CD4-positive, alpha-beta T cell treated with Interleukin-21 for 1 hour (primary cell): ENCODE data around the gene RASAL2.
"Not testable (repeated sequence)": the region's sequence is repeated elsewhere in the genome, so short reads cannot be mapped to it uniquely, and the experiment has no call there.

Experiments used
- DNase-seq: peaks from one replicate; pipeline ENCODE4 v3.0.0-alpha.2; 2020

Gene RASAL2

DNA sequence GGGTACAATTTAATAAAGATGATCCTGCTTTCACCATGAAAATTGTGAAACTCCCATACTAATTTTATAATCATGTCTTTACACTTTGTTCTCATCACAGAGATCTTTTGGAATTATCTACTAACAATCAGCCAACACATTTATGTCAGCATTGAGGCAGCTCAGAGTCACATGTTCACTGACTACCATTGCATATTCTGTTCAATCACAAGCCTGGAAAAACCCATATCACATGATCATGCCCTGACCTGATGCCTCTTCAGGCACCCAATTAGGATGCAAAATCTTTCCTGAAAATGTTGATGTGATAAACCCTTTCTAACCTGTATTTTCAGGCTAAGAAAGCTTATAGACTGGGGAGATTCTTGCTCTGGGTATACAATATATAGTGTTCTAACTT lies 21.6 kb upstream of the RASAL2 start:
- no peak for DNase-seq

- DNase-seq: no peak
These were observed 18.6 kb upstream of the RASAL2 start for GRCh38 chr1:178075333-178075732.

GRCh38 chr1:178076607-178077006 lies 17.3 kb upstream of the RASAL2 start:
- DNase-seq: no peak

- no peak for DNase-seq
These were observed 16.0 kb upstream of the RASAL2 start for GRCh38 chr1:178077917-178078316.

DNA sequence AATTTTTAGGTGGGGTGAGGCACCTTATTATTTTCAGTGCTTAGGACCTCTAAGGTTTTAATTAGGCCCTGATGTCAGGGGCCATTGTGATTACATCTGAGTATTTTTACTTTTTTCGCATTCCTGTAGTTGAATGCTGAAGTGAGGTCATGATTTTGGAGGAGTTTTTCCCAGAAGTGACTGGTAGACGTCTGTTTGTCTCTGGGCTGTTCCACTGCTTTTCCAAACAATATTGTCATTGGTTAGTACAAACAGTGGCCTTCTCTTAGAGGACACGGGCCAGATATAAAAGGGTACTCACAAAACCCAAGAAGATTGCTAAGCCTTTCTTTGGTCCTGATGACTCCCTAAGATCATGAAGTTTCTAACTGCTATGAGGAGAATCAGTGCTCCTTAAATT lies 7.6 kb upstream of the RASAL2 start:
- DNase-seq: no peak

DNA sequence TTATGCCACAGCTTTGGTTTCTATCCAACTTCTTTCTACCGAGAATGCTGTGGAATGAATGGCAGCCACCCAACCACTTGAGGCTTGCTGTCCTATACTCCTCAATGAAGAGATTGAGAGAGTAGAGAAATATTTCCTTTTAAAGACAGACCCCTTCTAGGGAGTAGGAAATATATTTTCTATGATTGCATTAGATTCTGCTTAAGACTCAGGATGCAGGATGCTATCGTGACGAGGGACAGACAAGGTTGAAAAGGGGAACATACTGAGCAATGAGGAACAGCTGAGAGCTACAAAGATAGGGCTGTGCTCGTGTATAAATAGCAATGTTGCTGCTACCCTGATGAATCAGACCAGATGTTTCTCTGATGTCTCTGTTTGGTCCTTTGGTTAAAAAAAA lies 7.1 kb upstream of the RASAL2 start:
- no peak for DNase-seq

DNA sequence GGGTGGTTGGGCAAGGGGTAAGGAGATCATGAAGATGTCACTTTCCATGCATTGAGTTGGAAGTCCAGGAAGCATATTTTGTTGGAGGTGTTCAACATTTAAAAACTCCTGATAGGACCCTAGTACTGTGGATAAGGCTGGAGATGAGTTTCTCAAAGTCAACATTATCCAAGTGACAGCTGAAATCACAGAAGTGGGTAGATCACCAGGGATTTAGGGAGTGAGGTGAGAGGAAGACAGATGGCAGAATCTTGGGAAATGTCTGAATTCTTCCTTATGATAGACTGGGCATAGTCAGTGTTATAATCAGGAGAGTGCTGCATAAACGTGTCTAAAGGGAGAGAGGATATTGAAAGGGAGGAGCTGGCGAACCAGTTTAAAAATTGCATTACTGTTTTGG lies 5.3 kb upstream of the RASAL2 start:
- DNase-seq: no peak

- DNase-seq: not testable (repeated sequence)
These were observed 2.5 kb upstream of the RASAL2 start for GRCh38 chr1:178091454-178091853.

DNA sequence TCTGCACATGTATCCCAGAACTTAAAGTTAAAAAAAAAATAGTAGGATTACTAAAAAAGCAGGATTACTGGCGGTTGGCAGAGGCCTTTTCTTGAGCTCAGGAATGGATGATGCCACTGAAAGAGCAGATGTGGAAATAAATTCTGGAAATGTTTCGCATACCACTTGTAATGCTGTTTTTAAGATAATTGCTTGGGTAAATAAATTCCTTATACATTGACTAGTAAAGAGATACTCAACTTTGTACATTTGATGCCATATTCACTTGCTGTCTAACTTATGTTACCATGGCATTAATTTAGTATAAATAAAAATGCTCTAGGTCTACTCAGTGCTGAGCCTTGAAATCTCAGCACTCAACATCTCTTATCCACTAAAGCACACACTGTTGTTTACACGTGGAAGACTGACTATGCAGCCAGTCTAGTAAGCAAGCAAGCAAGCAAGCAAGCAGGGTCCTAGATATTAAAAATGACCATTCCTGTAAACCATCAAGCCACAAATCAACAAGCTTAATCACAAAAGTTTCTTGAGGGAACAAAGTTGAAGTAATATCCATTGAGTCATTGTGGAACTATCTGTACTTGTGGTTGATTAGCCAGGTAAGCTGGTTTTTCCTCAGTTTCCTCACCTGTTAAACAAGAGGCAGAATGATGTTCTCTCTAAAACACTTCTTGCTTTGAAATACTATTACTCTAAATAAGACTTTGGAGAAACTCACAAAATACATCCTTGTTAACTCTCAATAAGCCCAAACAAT lies 1.7 kb upstream of the RASAL2 start:
- DNase-seq: no peak

DNA sequence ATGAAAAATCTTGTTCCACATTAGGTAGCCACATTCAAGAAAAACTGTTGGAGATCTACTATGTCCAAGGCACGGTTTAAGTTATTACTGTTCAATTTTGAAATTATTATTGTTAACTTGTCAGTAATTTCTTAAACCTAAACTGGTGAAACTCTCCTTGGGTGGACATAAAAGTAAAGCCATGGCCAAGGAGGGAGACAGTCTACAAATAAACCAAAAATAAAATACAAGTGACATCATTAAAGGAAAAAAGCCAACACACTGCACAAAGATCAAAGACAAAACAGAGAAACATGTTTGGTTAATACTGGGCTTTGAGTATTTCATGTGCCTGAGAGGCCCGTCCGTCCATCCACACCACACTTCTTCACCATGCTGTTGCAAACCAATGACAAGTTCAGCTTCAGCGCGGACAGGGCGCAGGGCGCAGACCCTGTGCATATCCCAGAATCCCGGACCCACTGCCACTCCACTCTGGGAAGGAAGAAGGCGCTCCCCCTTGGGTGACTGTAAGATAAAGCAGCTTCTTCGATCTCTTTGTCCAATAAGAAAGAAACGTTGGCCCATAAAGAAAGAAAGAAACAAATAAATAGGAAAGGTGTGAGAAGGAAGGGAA lies 918 bp upstream of the RASAL2 start:
- no peak for DNase-seq

- DNase-seq: peak; percentile 31
These were observed 382 bp upstream of the RASAL2 start for GRCh38 chr1:178093494-178093950.

DNA sequence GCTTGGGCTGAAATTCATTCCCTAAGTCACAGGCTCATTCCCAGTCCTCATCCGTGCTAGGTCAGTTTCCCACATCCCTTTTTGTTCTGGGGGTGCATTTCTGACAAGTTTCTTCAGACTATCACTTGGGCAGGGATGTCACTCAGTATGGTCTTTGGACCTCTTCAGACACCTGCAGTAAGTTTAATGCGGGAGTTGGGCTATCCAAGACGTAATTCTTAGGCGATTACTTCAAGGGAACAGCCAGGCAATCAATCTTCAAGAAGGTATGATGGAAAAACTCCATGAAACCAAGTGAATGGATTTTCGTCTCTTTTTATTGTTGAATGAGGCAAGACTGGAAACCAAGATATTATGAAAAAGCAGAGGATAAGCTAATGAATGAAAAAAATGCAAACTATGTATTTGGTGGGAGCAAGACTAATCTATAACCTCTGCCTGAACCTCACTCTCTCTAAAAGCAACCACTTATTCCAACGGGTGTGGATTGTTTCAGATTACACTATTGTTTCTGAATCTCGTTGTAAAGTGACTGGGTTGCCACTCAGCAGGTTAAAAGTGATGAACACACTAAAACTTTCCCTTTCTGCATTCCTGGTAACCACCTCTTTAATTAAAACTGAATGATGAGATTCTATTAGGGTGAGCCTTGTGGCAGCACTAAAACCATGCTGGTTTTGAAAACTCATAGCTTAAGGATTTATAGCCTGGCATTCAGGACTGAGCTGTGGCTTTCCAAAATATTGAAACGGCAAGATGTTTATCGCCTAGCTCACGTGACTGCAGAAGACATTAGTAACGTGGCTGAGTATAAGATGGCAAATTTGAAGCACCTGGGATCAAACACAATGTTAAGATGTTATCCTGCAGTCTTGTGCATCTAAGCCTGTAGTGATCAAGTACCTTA lies 1.1 kb downstream of the RASAL2 start:
- DNase-seq: no peak

DNA sequence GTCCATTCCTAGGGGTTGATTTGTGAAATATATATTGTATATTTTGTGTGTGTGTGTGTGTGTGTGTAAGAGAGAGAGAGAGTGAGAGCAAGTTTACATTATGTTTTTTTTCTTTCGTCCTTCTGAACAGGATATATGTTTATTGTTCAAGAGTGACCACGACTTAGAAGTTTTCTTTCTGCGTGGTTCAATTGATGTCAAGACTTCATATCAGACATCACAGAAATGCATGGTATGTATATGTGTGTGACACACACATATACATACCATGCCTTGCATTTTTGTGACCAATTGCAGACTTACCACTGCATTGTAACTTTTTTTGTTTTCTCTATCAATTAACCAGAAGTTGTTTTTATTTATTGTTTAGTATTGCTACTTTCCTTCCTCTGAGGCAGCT lies 2.5 kb downstream of the RASAL2 start:
- DNase-seq: no peak

DNA sequence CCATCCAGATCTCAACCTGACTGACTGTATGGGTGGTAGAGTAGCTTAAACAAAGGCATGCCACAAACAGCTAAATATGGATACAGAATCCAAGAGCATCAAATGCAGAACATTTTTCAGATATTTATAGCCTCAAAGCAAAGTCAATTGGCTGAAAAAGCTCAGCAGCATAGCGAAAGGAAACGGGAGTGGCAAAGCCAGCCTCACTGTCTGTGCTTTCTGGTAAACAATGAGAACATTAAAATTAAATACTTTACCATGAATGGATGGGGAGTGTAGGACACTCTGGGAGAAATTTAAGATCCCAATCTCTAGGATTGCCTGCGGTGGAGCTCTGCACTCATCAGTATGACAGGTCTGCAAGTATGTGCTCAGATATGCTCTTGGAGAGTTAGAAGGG lies 4.4 kb downstream of the RASAL2 start:
- no peak for DNase-seq

GRCh38 chr1:178101266-178101630 lies 7.3 kb downstream of the RASAL2 start:
- no peak for DNase-seq

- no peak for DNase-seq
These were observed 7.8 kb downstream of the RASAL2 start for GRCh38 chr1:178101654-178102053.

GRCh38 chr1:178102218-178102617 lies 8.3 kb downstream of the RASAL2 start:
- no peak for DNase-seq

GRCh38 chr1:178107823-178108222 lies 13.9 kb downstream of the RASAL2 start:
- DNase-seq: no peak

GRCh38 chr1:178109348-178110143 lies 15.6 kb downstream of the RASAL2 start:
- no peak for DNase-seq

GRCh38 chr1:178115260-178115659 lies 21.4 kb downstream of the RASAL2 start:
- DNase-seq: no peak

GRCh38 chr1:178118524-178118923 lies 24.6 kb downstream of the RASAL2 start:
- no peak for DNase-seq

DNA sequence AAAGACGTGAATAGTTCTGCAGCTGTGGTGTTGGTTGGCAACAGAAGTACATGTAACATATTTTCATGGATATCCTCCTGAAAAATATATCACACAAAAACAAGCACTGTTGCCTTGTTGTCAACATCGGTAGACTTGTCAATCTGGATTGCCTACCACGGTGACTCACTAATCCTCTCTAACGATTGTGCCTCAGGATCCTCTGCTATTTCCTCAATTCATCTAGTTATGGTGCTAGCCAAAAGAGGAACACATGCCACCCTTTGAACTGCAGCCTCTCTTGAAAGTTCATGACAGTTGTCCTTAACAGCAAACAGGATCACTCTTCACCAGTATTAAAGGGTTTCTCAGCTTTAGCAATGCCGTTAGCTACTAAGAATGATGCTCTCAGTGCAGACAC lies 25.7 kb downstream of the RASAL2 start:
- DNase-seq: no peak

GRCh38 chr1:178120088-178120487 lies 26.2 kb downstream of the RASAL2 start:
- DNase-seq: no peak
